HG03139 (cell line): Measurements from ENCODE around the gene BFAR.
"Not testable (repeated sequence)": the region's sequence is repeated elsewhere in the genome, so short reads cannot be mapped to it uniquely, and the experiment has no call there.

ENCODE experiments used
- ATAC-seq: cut with Tn5 transposase; IDR thresholded peaks from one replicate; pipeline ENCODE4 v1.9.1; 2021; ENCODE audit not compliant: unreplicated experiment

The BFAR gene

DNA sequence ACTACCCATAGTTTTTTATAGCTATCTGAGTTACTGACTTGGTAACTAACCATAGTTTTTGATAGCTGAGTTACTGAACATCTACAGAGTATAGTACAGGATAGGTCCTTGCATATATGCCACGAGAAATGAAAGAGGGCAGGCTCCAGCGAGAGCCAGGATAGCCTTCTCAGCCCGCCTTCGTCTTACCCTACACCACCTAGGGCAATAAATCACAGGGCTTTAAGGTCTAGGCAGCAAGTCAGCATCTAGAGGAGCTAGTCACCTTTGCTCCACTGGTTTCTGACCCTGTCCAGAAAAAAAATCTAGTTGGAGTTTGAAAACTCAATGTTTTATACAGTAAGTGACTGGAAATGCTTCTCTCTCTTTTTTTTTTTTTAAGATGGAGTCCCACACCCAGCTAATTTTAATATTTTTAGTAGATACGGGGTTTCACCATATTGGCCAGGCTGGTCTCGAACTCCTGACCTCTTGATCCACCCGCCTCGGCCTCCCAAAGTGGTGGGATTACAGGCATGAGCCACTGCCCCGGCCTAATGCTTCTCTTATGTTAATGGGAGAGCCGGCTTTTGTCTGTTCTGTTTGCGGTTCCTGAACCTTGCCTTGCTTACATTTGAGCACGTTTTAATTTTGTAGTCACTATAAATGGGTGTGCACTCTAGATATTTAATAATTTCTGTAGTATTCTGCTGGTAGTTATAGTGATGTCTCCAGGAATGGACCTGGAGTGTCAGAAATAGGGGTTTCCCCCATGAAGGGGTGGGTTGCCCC is 2.8 kb downstream of the BFAR start:
- ATAC-seq, result no peak

DNA sequence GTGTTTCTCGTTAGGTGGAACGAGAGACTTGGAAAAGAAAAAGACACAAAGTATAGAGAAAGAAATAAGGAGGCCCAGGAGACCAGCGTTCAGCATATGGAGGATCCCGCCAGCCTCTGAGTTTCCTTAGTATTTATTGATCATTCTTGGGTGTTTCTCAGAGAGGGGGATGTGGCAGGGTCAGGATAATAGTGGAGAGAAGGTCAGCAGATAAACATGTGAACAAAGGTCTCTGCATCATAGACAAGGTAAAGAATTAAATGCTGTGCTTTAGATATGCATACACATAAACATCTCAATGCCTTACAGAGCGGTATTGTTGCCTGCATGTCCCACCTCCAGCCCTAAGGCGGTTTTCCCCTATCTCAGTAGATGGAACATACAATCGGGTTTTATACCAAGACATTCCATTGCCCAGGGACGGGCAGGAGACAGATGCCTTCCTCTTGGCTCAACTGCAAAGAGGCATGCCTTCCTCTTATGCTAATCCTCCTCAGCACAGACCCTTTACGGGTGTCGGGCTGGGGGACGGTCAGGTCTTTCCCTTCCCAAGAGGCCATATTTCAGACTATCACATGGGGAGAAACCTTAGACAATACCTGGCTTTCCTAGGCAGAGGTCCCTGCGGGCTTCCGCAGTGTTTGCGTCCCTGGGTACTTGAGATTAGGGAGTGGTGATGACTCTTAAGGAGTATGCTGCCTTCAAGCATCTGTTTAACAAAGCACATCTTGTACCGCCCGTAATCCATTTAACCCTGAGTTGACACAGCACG is 3.6 kb downstream of the BFAR start:
- not testable (repeated sequence) for ATAC-seq

DNA sequence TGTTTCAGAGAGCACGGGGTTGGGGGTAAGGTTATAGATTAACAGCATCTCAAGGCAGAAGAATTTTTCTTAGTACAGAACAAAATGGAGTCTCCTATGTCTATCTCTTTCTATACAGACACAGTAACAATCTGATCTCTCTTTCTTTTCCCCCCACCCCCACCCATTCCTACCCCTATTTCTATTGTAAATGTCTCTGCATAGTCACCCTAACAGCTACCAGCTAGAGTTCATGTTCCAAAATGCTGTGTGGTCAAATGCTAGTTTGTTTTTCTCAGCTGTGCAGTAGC is 4.1 kb downstream of the BFAR start:
- ATAC-seq, result not testable (repeated sequence)

DNA sequence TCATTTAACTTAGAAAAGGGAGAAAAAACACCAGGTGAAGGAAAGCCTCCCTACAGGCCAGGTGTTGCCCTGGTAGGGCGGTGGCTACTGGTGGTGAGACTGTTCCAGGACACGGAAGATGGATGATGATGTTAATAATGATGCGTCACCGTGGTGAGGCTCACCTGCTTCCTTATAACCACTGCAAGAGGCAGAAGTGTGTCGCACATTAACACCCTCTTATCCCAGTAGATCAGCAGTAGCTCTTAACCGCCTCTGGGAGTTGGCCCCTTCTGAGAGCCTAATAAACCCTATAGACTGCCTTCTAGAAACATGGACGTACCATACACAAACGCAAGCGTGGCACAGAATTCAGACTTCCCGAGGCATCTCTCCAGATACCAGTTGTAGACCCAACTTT is 7.8 kb downstream of the BFAR start:
- ATAC-seq, result no peak

DNA sequence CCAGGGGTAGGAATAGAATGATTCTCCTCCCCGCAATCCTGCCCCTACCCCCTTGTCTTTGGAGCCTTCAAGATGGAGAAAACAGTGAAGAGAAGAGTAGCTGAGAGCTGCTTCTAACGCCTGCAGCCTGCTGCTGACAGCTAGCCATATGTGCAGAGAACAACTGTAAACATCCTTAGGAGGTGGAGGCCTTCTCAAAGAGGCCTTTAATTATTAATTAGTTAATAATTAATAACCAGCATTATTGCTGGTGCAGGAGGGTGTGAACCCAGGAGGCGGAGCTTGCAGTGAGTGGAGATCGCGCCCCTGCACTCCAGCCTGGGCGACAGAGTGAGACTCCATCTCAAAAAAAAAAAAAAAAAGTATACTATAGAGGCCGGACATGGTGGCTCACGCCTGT is 8.5 kb downstream of the BFAR start:
- no peak for ATAC-seq

DNA sequence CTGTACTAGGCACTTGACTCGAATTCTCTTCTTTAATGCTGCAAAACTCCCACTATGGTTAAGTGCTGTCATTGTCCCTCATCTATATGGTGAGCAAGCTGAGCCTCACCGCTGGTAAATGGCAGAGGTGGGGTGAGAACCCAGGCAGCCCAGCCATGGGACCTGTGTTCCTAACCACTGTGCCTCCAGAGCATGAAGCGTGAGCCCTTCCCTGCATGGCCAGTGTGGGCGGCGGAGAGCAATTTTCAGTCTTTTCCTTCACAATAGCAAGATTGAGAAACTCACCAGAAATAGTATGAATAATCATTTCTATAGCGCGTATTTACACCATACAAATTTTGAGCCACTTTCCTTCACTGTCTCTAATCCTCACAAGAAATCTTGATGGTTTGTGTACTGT is 9.2 kb downstream of the BFAR start:
- ATAC-seq, result no peak

DNA sequence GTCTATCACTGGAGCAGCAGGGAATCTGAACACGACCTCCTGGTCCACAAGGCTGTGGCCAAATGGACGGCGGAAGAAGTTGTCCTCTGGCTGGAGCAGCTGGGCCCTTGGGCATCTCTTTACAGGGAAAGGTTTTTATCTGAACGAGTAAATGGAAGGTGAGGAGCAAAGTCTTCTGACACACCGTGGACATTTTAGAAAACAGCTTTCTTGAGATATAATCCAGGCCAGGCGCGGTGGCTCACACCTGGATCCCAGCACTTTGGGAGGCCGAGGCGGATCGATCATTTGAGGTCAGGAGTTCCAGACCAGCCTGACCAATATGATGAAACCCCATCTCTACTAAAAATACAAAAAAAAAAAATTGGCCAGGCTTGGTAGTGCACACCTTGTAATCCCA is 17.1 kb downstream of the BFAR start:
- no peak for ATAC-seq

DNA sequence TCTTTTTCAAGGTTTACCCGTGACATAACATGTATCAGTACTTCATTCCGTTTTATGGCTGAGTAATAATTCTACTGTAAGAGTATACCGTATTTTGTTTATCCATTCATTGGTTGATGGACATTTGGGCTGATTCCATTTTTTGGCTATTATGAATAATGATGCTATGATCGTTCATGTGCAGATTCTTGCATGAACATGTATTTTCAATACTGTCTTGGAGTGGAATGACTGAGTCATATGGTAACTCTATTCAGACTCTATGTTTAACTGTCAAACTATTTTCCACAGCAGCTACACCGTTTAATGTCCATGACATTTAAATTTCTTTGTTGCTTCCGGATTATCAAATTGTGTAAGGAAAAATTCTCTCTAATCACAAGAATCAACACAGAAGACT is 17.9 kb downstream of the BFAR start:
- no peak for ATAC-seq

DNA sequence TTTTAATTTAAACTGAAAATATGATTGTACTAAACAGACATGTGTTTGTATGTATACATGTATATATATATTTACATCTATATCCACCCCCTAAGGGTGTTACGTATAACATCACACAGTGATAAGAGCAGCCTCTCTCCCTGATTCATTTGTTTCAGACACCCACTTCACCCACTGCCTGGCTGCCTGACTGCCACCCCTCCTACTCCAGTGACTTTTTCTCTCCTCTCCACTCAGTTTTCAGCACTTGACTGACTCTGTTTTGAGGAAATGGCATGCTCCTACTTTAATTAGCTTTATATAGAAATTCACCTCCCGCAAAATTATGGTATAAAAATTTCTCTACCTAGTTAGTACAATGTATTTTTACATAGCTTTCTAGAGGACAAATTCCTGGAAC is 20.0 kb downstream of the BFAR start:
- ATAC-seq, result no peak

DNA sequence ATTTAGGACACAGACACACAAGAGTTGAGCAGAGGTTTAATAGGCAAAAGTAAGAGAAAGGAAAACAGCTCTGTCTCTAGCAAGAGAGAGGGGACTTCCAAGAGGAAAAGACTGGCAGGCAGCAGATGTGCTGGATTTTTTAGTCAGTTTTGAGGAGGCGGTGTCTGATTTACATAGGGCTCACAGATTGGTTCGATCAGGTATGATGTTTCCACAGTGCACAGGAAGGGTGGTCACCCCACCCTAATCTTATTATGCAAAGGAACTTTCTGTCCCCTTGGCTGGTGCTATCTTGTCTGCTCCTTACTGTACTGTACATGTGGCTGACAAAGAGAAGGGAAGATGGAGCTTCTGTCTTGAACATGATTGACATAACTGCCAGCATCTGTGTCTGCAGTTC is 25.3 kb downstream of the BFAR start:
- no peak for ATAC-seq

DNA sequence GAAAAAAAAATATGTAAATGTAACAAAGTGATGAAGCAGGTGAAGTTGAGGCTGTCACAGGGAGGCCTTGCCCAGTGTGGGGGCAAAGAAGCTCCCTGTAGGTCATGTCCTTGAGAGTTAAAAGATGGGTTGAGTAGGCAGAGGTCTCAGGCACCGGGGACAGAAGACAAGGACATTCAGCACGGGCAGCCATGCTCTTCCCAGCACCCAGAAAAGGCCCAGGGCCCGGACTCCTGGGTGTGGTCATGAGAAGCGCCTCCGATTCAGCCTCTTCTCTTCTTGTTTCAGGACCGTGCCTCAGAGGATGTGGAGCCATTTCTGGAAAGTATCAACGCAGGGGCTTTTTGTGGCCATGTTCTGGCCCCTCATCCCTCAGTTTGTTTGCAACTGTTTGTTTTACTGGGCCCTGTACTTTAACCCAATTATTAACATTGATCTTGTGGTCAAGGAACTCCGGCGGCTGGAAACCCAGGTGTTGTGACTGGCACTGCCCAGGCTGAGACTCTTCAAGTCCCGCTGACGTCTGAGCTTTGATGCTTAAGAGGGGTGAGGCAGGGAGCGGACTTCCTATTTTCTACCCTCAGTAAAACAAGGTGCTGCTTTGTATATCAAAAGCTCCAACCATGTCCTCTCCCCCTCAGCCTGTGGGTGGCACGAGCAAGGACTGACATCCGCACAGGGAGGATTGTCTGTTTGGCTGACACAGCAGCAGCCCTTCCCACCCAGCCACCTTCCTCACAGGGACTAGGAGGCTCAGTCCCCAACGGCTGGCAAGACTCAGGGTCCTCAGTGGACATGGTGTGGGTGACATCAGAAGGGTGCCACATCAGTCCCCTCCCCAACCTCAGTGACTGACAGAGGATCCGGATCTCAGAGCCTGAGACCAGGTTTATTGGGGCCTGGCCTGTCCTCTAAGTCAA is 34.9 kb downstream of the BFAR start:
- no peak for ATAC-seq

DNA sequence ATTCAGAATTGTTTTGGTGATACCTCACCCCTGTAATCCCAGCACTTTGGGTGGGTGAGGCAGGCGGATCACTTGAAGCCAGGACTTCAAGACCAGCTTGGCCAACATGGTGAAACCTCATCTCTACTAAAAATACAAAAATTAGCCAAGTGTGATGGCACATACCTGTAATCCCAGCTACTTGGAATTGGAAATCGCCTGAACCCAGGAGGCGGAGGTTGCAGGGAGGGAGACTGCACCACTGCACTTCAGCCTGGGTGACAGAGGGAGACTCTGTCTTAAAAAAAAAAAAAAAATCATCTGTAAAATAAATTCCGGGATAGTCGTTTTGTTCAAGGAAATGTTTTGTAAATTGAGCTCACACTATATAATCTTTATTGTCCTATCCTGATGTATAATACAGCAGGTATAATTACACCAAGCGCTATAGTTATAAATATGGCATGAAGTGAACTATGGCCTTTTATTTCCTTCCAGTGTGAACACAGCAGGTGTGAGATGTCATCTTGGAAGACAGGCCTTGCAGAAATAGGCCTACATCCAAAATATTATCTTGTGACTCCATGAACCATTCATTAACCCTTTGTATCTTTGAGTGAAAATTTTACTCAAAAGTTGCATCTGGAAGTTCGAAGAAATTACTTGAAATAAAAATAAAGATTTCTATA is 35.9 kb downstream of the BFAR start:
- ATAC-seq, result no peak

DNA sequence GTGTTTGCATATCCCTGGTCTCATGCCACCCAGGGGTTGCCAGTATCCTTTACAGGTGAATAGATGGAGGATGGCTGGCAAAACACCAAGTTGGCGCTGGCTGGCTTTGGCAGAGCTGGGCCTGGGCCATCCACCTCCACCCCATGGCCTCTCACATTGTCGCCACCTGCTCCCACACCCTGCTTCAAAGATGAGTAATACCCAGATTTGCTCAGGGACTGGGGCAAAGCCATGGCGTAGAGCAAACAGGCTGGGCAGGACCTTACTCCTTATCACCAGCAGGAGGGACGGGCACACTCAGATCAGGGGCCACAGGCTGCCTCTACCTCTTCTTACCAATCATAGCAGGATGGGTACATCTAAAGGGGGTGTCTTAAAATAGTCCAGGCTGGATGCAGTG is 37.0 kb downstream of the BFAR start:
- no peak for ATAC-seq

DNA sequence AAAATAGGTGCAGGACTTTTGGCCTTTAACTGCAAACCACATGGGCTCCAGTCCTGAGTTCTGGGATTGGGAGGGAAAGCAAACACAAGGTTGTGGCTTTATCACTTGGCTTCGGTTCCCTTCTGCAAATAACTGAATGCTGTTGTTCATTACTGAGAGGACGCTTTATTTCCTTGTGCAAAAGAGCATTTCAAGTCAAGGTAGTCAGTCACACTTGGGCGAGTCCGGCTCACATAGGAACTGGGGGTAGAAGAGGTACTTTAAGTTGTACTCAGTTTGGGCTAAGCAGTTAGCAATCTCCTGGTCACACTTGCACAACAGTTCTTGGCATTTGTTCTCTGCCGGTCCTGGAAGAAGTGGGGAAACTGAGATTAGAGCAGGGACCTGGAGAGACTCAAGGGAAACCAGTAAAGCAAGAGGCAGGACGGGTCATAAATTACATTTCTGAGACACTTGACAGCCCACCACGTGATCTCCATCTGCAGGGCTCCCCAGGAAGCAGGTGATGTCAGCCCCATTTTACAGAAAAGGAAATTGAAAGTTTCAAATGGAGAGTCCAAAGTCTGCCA is 39.7 kb downstream of the BFAR start:
- ATAC-seq, result no peak

DNA sequence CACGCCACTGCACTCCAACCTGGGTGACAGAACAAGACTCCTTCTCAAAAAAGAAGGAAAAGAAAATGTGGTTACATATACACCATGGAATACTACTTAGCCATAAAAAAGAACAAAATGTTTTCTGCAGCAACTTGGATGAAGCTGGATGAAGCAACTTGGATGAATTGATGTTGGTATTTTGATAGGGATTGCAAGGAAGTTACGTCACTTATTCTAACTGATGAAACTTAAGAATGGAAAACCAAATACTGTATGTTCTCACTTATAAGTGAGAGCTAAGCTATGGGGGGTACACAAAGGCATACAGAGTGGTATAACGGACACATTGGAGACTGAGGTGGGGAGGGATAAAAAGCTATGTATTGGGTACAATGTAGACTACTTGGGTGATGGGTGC is 43.9 kb downstream of the BFAR start:
- no peak for ATAC-seq

DNA sequence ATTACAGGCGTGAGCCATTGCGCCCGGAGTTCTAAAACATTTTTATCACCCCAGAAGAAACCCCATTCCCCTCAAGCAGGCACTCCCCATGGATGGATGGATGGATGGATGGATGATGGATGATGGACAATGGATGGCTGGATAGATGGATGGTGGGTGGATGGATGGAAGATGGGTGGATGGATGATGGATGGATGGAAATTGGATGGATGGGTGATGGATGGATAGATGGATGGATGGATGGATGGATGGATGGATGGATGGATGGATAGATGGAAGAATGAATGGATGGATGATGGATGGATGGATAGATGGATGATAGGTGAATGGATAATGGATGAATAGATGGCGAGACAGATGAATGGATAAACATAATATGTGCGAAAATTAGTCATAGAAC is 44.9 kb downstream of the BFAR start:
- ATAC-seq, result no peak

DNA sequence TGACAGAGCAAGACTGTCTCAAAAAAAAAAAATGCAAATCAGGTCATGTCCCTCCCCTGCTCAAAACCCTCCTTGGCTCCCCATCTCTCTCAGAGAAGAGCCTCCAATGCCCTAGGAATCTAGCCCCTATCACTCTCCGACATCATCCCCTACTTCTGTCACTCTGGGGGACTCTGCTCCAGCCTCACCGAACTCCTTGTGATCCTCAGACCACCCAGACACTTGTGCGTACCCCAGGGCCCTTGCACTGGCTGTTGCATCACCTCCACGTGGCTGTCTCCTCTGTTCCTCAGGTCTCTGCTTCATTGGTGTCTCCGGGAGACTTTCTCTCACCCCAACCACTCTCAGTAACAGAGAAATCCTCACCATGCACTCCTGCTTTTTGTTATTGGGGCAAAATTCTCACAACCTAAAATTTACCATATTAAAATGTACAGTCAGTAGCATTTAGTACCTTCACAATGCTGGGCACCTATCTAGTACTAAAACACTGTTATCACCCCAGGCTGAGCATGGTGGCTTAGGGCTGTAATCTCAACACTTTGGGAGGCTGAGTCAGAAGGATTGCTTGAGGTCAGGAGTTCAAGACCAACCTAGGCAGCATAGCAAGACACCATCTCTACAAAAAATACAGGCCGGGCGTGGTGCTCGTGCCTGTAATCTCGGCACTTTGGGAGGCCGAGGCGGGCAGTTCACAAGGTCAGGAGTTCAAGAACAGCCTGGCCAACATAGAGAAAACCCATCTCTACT is 46.2 kb downstream of the BFAR start:
- ATAC-seq, result no peak

DNA sequence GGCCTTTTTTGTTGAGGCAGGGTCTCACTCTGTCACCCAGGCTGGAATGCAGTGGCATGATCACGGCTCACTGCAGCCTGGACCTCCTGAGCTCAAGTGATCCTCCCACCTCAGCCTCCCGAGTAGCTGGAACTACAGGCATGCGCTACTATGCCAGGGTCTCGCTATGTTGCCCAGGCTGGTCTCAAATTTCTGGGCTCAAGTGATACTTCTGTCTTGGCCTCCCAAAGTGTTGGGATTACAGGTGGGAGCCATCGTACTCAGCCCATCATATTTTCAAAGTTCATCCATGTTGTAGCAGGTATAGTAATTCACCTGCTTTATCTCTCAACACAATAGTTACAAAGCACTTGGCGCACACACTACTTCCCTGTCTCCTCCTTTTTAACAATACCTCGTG is 47.6 kb downstream of the BFAR start:
- not testable (repeated sequence) for ATAC-seq

DNA sequence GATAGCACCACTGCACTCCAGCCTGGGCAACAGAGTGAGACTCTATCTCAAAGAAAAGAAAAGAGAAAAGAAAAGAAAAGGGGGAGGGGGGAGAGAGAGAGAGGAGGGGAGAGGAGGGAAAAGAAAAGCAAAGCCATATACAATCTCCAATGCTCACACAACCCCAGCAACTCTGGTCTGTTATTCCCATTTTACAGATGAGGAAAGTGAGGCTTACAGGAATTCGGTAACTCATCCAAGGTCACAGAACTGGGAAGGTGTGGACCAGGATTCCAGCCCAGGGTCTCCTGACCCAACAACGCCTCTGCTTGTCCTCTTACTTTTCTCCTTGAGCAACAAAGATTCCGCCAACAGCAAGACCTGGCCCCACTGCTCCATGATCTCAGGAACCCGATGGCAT is 48.4 kb downstream of the BFAR start:
- no peak for ATAC-seq

DNA sequence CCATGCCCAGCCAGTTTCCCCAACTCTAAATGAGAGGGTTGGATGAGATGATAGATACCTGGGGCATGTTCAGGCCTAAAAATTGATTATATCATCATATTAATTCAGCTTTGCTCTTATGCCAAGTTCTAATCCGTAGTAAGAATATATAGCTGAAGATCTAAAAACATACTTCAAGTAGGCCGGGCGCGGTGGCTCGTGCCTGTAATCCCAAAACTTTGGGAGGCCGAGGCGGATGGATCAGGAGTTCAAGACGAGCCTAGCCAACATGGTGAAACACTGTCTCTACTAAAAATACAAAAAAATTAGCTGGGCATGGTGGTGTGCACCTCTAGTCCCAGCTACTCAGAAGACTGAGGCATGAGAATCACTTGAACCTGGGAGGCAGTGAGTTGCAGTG is 49.4 kb downstream of the BFAR start:
- ATAC-seq, result no peak
